Brain pericyte (primary cell): ENCODE measurements around the gene C1orf210.

Source experiments
- DNase-seq: peaks from one replicate; pipeline ENCODE4 v3.0.0-alpha.2; 2012; ENCODE audit warnings: low read depth, low spot score

C1orf210 gene

DNA sequence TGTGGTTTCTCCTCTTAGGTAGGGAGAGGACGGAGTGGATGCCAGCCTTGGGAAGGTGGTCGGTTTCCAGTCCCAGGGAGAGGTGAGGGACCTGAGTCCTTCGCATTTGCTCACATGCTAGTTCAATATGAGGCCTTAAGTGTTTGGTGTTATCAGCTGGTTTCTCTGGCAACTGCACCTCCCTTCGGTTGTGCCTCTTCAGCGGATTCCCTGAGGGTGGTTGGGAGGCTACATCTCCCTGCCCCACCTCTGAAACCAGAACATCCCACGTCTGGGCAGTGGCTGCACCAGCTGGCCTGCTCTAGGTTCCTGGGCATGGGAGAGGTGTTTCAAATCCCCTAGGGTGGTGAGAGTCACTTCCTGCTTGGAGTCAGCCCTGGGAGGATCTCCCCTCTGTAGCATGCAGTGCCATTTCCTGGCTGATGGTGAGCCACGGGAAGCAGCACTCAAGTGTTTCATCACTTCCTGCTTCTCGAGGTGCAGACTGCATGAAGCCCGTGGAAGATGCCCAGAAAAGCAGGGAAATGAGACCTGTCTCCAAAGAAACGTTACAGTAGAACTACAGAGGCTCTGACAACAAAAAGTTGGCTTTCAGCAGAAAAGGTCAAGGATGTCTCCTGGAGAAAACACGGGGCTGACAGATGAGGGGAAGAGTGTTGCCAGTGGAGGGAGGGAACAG lies 11.1 kb downstream of the C1orf210 start:
- no peak for DNase-seq

- no peak for DNase-seq
Observed at GRCh38 chr1:43273708-43274107, 11.7 kb downstream of the C1orf210 start.

DNA sequence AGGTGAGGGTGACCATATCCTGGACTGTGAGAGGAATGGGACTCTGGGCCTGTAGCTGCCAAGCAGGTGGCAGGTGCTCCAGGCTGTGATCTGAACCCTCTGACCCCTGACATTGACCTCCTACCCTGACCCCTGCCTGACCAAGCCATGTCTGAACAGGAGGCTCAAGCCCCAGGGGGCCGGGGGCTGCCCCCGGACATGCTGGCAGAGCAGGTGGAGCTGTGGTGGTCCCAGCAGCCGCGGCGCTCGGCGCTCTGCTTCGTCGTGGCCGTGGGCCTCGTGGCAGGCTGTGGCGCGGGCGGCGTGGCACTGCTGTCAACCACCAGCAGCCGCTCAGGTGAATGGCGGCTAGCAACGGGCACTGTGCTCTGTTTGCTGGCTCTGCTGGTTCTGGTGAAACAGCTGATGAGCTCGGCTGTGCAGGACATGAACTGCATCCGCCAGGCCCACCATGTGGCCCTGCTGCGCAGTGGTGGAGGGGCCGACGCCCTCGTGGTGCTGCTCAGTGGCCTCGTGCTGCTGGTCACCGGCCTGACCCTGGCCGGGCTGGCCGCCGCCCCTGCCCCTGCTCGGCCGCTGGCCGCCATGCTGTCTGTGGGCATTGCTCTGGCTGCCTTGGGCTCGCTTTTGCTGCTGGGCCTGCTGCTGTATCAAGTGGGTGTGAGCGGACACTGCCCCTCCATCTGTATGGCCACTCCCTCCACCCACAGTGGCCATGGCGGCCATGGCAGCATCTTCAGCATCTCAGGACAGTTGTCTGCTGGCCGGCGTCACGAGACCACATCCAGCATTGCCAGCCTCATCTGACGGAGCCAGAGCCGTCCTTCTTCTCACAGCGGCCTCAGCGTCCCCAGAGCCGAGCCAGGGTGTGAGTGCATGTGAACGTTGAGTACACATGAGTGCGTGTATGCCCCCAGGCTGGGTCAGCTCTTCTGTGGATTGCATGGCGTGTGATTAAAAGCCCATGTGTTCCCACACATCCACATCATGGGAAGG lies 12.5 kb downstream of the C1orf210 start:
- DNase-seq: no peak

DNA sequence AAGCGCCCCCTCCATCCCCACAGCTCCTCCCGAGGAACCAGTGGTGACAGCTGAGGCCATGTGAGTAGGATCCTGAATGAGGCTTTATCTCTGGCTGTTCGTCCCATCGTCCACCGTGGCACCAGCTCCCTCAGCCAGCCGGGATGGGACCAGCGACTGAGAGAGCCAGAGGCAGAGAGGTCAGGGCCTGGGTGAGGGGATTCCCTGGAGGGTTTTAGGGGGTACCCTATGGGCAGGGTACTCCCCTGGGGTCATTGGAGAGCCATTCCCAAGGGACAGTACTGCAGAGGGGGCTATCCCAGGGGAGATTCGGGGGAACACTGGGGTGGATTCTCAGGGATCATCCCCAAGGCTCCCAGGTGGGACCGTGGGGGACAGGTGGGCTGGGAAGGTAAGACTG lies 13.2 kb downstream of the C1orf210 start:
- no peak for DNase-seq

GRCh38 chr1:43271186-43272118 lies 13.9 kb downstream of the C1orf210 start:
- DNase-seq: no peak

DNA sequence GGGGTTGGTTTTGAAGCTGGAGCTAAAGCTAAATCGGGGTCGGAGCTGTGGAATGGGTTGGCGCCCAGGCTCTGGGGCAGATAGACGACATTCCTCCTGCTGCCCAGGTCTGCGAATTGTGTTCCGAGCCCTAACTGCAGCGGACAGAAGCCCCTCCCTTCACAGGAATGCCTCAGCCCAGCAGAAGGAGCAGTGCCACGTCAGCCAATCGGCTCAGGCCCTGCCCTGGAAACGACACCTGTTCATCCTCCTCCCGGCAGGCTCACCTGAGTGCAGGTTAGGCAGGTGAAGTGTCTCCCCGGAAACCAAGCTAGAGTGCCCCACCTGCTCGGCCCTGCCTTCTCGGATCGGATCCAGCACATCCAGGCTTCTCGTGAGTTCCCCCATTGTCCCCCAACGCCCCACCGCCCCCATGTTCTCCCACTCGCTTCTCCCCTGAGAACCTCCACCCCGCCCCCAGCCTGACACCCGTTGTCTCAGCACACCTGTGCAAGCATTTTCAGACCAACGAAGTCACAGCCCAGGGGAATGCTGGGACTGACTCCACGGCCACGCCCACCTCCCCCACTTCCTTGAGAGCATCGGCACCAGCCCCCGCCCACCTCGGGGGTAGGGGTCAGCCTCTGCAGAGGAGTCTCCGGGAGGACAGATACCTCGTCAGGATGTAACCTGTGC lies 14.8 kb downstream of the C1orf210 start:
- no peak for DNase-seq

GRCh38 chr1:43269627-43270375 lies 15.6 kb downstream of the C1orf210 start, which contains the start of gene TMEM125:
Gene TMEM125 (plus strand): TSS chr1:43269983. CDS start chr1:43272723, 2,740 bp downstream.
- no peak for DNase-seq

DNA sequence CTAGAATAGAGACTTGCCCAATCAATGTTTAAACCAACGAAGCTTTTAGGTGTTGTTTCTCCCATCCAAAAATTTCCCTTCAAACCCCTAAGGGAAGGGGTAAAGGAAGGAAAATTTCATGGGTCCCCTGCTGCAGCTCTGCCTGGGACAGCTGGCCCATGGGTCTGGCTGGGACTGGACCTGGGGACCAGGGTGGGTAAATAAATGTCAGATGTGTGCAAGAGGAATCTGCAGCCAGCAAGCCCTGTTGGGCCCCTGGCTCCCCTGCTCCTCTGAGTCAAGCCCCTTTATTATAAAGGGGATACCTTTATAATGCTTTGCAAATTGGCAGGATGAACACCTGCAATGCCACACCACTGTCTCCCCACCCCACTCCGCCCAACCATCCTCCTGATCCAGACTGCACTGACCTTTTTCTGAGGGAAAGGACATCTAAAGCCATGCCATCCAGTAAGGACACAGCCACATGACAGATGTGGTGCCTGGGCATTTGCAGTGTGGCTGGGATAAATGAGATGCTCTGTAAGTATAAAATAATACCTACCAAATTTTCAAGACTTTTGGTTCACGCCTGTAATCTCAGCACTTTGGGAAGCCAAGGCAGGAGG lies 17.5 kb downstream of the C1orf210 start:
- DNase-seq: no peak

- no peak for DNase-seq
Observed at GRCh38 chr1:43267291-43267805, 18.0 kb downstream of the C1orf210 start.

- DNase-seq: no peak
Observed at GRCh38 chr1:43266881-43267280, 18.5 kb downstream of the C1orf210 start.

DNA sequence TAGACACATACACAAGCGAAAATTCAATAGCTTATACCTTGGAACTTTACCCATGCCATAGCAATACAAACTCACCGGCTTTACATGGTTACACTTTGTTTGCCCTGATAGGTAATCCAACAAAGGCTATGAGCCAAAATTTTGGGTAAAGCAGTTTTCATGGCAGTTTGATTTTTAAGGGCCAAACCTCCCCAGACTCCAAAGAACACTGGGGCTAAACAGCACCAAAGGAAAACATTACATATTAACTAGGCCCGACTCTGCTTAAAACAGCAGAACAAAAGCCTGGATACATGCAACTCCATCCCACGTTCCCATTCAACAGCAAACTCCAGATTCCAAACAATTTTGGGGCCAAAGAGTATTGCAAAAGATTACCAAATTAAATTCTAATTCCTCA lies 19.9 kb downstream of the C1orf210 start:
- DNase-seq: no peak

GRCh38 chr1:43258370-43258769 lies 27.0 kb downstream of the C1orf210 start:
- no peak for DNase-seq

GRCh38 chr1:43256675-43257570 lies 28.5 kb downstream of the C1orf210 start:
- DNase-seq: no peak

DNA sequence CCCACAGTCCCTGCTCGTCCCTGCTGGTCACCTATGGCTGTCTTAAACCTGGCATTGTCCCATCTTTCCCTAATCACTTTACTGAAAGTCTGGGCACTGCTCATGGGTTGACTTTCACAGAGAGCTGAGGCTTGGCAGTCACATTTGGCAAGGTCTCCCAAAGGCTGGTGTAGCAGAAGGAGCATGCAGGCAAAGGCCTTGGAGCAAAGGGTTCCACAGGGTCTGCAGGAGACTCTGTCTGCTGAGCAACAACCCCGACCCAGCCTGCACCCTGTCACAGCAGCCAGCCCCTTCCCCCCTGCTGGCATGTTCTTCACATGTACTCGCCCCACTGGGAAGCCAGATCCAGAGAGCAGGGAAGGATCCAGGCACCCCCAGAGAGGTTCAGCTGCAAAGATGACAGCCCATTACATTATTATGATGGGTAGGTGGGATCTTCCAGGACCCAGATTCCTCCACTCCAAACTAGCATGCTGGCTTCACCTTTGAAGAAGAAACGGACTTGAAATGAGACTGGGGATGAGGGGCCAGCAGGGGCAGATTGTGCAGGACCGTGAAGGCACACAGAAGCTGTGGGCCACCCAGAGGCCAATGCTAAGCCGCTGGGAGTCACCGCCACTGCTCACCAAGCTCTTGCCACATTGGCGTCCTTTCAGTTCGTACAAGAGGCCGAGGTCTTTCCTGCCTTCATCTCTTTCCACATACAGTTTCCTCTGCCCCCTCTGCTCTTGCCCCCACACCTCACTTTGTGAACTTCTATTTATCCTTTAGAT lies 29.8 kb downstream of the C1orf210 start:
- no peak for DNase-seq

GRCh38 chr1:43253876-43254275 lies 31.5 kb downstream of the C1orf210 start:
- no peak for DNase-seq

DNA sequence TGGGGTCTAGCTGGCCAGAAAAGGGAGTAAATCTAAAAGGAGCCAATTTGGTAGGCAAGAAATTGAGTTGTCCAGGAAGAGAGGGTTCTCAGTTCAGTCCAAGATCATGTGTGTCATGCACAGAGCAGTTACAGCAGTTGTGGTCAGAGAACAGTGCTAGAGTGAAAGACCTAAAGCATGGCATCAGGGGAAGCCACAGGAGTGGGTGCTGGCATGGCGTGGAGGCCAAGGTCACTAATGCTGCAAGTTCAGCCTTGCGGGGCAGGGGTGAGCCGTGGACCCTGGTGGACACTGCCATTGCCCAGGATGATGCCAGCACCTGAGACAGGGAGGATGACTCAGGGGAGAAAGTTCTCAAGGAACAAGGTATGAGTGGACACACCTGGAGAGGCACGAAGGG lies 32.2 kb downstream of the C1orf210 start:
- DNase-seq: no peak

- no peak for DNase-seq
Observed at GRCh38 chr1:43252225-43252624, 33.2 kb downstream of the C1orf210 start.

DNA sequence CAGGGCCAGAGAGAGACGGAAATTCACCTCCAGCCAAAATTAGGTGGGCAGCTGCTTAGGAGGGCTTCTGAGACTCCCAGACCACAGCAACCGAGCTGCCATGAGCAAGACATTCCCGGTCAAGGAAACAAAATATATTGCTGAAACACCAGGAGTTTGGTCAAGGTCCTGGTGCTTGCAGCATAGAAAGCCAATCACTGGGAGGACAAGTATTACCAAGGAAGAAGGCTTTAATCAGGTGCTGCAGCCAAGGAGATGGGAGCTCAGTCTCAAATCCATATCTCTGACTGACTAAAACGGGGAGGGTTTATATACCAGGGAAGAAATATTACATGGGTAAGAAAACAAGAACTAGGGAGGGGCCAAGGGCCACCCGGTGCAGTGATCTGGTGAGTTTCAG lies 34.4 kb downstream of the C1orf210 start:
- no peak for DNase-seq
